ENCODE measurements around the gene GRM4.

GRM4 gene

DNA sequence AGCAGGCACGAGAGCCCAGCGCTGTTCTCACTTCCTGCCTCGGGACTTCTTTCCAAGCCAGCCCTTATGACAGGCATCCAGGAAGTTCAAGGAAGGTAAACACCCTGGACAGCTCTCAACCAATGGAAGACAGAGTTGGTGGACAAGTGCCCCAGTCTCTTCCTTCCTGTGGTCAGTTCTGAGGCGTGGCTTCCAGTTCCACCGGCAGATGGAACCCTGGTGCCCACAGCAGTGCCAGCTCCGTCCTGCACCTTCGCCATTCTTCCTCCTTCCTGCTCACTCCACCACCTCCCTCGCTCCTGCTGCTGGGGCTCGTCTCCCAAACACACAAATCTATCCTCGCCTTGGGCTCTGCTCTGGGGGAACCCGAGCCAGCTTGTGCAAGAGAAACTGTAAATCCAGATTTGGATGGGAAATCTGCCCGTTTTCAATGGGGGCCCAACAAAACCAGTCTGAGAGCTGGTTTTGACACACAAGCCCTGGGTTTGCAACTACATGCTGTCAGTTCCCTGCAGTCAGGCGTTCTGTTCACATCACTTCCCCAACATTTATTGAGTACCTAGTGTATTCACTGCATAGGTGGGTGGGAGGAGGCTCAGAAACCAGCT, 162.7 kb downstream of the GRM4 start:
- Histone ChIP-seq H3K9ac (ENCODE audit: low read length) (no peak overlapping the region), H3K27ac (ENCODE audit: low read depth, low read length) (no peak overlapping the region), H3K4me3 (ENCODE audit: low read depth in 1 of 2, low read length in 2 of 2) (no peak overlapping the region)

DNA sequence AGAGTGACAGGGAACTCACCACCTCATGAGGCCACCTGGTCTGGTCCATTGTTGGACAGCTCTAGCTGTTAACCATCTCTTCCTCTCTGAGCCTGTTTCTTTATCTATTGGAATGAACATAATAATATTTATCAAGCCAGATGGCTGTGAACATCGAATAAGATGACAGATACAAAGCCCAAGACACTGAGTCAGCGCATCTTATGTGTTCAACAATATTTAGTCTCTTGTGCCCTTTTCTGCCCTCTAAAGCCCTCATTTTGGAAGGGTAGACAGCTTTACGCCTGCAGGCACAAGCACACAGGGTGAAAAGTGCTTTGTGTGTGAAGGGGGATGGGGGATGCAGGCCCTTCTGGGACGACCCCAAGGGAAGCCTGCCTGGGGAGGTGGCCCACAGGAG, 164.0 kb downstream of the GRM4 start:
- H3K9me3 ChIP-seq (ENCODE audit: low read length): no peaks in the 10 kb centered on the region
- H3K4me3 ChIP-seq (ENCODE audit: low read depth in 1 of 2, low read length in 2 of 2): no peak overlapping the region
- no peaks in the 10 kb centered on the region for H3K4me1 ChIP-seq (ENCODE audit: insufficient read depth, low read length)
- no peak overlapping the region for H3K27ac ChIP-seq (ENCODE audit: low read depth, low read length)
- H3K9ac ChIP-seq (ENCODE audit: low read length): no peak overlapping the region
- no peaks in the 10 kb centered on the region for H3K27me3 ChIP-seq (ENCODE audit: control insufficient read depth in 1 of 2, insufficient read depth in 2 of 2, low read length in 2 of 2)
- H3K36me3 ChIP-seq (ENCODE audit: insufficient read depth, low read length): no peaks in the 10 kb centered on the region

More for the DNA sequence above, 162.7 kb downstream of the GRM4 start:
- Histone ChIP-seq H3K4me1 (ENCODE audit: insufficient read depth, low read length) (no peaks in the 10 kb centered on the region), H3K36me3 (ENCODE audit: insufficient read depth, low read length) (no peaks in the 10 kb centered on the region), H3K9me3 (ENCODE audit: low read length) (no peaks in the 10 kb centered on the region), H3K27me3 (ENCODE audit: control insufficient read depth in 1 of 2, insufficient read depth in 2 of 2, low read length in 2 of 2) (no peaks in the 10 kb centered on the region)

DNA sequence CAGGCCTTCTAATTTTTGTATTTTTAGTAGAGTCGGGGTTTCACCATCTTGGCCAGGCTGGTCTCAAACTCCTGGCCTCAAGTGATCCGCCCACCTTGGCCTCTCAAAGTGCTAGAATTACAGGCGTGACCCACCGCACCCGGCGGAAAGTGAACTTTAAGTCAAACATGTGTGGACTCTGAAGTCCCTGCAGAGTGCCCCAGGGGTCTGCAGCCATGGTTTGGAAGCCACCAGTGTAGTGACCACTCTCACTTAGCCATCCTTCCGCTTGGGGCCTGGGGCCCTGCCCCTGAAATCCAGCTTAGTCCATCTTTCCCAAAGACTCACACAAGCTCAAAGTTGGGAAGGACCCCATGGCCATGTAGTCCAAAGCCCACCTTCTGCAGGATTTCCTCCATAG, 164.5 kb downstream of the GRM4 start:
- Histone ChIP-seq H3K36me3 (ENCODE audit: insufficient read depth, low read length) (no peaks in the 10 kb centered on the region), H3K4me3 (ENCODE audit: low read depth in 1 of 2, low read length in 2 of 2) (no peak overlapping the region), H3K27me3 (ENCODE audit: control insufficient read depth in 1 of 2, insufficient read depth in 2 of 2, low read length in 2 of 2) (peaks cover 0 to 3% of the 10 kb centered on the region in 2 donors), H3K9me3 (ENCODE audit: low read length) (no peaks in the 10 kb centered on the region), H3K9ac (ENCODE audit: low read length) (no peak overlapping the region), H3K4me1 (ENCODE audit: insufficient read depth, low read length) (no peaks in the 10 kb centered on the region), H3K27ac (ENCODE audit: low read depth, low read length) (no peak overlapping the region)

DNA sequence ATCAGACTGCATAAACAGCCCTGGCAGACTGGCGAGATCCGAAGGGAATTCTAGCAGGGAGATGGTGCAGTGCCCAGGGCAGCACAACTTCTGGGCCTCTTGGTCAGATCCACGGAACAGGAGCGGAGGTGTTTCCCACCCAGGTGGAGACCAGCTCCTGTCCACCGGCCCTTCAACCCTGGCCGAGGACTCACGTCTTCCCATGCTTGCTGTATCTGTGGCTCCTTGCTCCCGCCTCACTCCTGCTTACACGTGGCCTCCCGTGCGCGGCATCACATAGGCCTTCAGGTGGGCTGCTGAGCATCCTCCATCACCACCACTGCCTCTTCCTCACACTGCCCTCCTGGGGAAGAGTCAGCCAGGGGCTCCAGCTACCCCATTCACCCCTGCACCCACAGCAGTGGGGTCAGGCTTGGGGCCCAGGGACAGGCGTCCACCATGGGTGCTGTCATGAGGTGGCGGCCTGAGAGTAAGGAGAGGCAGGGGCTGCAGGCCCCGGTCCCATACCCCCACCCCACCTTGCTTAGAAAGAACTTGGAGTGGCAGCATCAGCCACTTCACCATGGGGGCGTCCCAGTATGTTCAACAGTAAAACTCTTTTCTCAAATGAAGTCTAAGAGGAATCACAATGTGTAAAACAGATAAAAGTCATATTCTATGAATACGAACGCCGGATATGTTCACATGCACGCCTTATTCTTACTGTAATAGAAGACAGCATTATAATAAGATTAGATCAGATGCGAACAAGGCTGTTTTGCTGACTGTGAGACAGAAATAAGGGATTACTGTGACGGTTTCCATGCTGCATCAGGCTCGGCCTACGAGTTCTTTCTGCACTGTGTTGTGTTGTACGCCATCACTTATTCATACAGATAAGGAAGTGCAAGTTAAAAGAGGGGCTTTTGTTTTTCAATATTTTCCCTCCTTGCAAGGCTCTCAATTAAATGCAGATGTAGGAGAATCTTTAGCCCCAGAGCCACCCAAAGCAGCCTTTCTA, 165.4 kb downstream of the GRM4 start:
- no peaks in the 10 kb centered on the region for H3K36me3 ChIP-seq (ENCODE audit: insufficient read depth, low read length)
- H3K9me3 ChIP-seq (ENCODE audit: low read length): no peaks in the 10 kb centered on the region
- peaks cover 0 to 13% of the 10 kb centered on the region in 2 donors for H3K27me3 ChIP-seq (ENCODE audit: control insufficient read depth in 1 of 2, insufficient read depth in 2 of 2, low read length in 2 of 2)
- no peak overlapping the region for H3K9ac ChIP-seq (ENCODE audit: low read length)
- H3K4me1 ChIP-seq (ENCODE audit: insufficient read depth, low read length): no peaks in the 10 kb centered on the region
- H3K4me3 ChIP-seq (ENCODE audit: low read depth in 1 of 2, low read length in 2 of 2): no peak overlapping the region
- H3K27ac ChIP-seq (ENCODE audit: low read depth, low read length): no peak overlapping the region

DNA sequence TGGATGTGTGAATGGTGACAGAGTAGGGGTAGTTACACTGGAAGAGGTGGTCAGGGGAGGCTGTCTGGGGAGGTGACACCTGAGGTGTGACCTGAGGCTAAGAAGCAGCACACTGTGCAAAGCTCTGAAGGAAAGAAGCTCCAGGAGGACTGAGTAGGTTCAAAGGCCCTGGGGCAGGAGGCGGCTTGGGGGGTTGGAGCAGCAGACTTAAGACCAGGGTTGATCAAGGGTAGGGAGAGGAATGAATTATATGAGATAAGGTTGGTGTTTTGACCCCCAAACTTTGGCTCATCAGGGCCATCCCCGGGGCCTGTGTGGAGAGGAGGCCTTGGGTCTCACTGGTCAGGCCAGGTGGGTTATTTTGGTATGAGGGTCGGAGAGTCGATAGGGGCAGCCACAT, 166.1 kb downstream of the GRM4 start:
- Histone ChIP-seq H3K4me1 (ENCODE audit: insufficient read depth, low read length) (no peaks in the 10 kb centered on the region), H3K27me3 (ENCODE audit: control insufficient read depth in 1 of 2, insufficient read depth in 2 of 2, low read length in 2 of 2) (peaks cover 0 to 13% of the 10 kb centered on the region in 2 donors), H3K4me3 (ENCODE audit: low read depth in 1 of 2, low read length in 2 of 2) (no peak overlapping the region), H3K9ac (ENCODE audit: low read length) (no peak overlapping the region), H3K36me3 (ENCODE audit: insufficient read depth, low read length) (no peaks in the 10 kb centered on the region), H3K27ac (ENCODE audit: low read depth, low read length) (no peak overlapping the region), H3K9me3 (ENCODE audit: low read length) (no peaks in the 10 kb centered on the region)

DNA sequence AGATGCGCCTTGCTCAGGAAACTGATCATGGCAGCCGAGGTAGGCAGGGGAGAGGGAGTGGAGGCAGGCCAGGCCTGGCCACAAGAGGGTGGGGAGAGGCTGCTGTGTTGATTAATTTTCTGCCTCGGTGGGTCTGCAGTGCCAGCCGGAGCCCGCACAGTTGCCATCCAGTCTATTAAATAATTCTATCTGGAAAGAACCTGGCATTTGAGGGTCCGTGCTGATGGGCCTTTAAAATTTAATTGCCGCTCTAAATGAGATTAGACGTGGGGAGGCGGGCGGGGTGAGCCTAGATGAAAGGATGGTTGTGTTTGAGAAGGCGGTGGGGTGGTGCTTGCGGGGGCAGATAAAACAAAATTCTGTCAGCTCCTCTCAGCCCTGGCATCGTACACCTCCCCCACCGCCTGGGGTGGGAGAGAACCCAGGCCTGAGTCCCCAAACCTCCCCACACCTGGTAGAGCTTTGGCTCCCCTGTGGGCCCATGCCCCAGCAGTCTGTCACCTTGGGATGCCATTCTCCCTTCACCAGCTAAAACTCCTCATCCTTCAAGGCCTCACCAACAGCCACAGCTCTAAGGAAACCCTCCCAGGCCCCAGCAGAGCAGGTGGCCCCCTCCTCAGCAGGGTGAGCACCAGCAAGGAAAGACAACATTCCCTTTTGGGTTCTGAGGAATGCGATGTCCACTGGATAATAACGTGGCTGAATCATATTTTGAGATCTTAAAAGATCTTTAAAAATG, 167.3 kb downstream of the GRM4 start:
- H3K27me3 ChIP-seq (ENCODE audit: control insufficient read depth in 1 of 2, insufficient read depth in 2 of 2, low read length in 2 of 2): peaks cover 0 to 13% of the 10 kb centered on the region in 2 donors
- H3K4me1 ChIP-seq (ENCODE audit: insufficient read depth, low read length): no peaks in the 10 kb centered on the region
- no peaks in the 10 kb centered on the region for H3K36me3 ChIP-seq (ENCODE audit: insufficient read depth, low read length)
- H3K9me3 ChIP-seq (ENCODE audit: low read length): no peaks in the 10 kb centered on the region
- H3K9ac ChIP-seq (ENCODE audit: low read length): no peak overlapping the region
- no peak overlapping the region for H3K27ac ChIP-seq (ENCODE audit: low read depth, low read length)
- H3K4me3 ChIP-seq (ENCODE audit: low read depth in 1 of 2, low read length in 2 of 2): no peak overlapping the region

DNA sequence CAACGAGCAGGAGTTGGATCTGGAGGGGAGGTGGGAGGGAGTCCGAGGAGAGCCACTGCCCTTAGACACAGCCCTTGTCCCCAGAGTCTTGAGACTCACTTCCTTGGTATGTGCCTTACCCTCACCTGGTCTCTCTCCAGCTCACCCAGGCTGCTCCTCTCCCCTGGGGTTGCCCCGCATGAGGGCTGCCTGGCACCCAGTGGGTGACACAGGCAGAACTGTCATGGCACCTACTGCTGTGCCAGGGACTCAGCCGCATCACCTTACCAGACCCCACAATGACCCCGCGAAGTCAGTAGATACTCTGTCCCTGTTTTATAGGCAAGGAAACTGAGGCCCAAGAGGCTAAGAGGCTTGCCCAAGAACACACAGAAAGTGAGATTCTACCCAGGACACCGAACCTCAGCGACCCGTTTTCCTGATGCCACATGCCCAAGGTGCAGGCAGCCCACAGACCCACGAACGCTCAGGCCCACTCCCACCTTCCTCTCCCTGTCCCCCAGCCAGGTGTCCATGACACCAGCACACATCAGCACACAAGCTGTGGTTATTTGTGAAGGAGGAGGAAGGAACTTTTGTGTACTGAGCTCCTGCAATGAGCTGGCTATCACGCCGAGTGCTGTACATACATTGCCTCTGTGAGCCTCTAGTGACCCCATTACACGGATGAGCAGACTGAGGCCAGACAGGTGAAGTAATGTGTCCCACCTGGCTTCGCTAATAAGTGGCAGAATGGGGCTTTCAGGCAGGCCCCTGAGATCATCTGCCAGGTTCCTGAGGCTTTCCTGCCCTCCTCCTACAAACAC, 168.1 kb downstream of the GRM4 start:
- peaks cover 0 to 13% of the 10 kb centered on the region in 2 donors for H3K27me3 ChIP-seq (ENCODE audit: control insufficient read depth in 1 of 2, insufficient read depth in 2 of 2, low read length in 2 of 2)
- H3K4me1 ChIP-seq (ENCODE audit: insufficient read depth, low read length): no peaks in the 10 kb centered on the region
- H3K9ac ChIP-seq (ENCODE audit: low read length): no peak overlapping the region
- no peak overlapping the region for H3K27ac ChIP-seq (ENCODE audit: low read depth, low read length)
- no peaks in the 10 kb centered on the region for H3K36me3 ChIP-seq (ENCODE audit: insufficient read depth, low read length)
- H3K9me3 ChIP-seq (ENCODE audit: low read length): no peaks in the 10 kb centered on the region
- no peak overlapping the region for H3K4me3 ChIP-seq (ENCODE audit: low read depth in 1 of 2, low read length in 2 of 2)

DNA sequence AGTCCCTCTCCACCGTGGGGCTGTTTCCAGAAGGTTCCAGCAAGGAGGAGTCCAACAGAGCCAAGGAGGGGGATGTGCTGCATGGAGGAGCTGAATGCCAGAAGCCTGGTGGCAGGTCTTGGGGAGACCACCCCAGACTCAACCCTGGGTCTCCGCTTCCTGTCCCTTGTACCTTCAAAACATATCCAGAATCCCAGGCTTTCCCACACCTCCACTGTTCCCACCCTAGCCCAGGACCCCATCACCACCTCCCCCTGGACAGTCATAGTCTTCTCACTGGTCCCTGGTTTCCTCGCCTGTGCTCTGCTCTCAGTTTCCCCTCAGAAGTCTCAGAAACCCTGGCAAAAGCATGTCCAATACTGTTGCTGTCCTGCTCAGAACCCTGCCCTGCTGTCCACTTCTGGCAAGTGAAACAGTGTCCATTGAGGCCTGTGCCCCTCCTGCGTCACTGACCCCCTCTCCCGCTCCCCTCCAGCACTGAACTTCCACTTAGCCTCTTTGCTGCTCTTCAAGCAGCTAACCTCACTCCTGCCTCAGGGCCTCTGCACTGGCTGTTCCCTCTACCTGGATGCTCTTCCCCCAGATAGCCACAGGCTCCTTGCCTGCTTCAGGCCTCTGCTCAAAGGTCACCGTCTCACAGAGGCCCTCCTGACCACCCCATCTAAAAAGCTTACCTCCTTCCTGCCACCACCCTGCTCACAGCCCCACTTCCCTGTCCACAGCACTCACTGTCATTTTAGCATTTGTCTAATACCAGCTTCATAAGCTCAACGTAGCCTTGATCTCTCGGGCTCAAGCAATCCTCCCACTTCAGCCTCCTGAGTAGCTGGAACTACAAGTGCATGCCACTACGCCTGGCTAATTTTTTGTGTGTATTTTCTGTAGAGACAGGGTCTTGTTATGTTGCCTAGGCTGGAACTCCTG, 169.2 kb downstream of the GRM4 start:
- Histone ChIP-seq H3K9me3 (ENCODE audit: low read length) (no peaks in the 10 kb centered on the region), H3K27ac (ENCODE audit: low read depth, low read length) (no peak overlapping the region), H3K36me3 (ENCODE audit: insufficient read depth, low read length) (no peaks in the 10 kb centered on the region), H3K27me3 (ENCODE audit: control insufficient read depth in 1 of 2, insufficient read depth in 2 of 2, low read length in 2 of 2) (peaks cover 0 to 13% of the 10 kb centered on the region in 2 donors), H3K4me1 (ENCODE audit: insufficient read depth, low read length) (no peaks in the 10 kb centered on the region), H3K4me3 (ENCODE audit: low read depth in 1 of 2, low read length in 2 of 2) (no peak overlapping the region), H3K9ac (ENCODE audit: low read length) (no peak overlapping the region)

DNA sequence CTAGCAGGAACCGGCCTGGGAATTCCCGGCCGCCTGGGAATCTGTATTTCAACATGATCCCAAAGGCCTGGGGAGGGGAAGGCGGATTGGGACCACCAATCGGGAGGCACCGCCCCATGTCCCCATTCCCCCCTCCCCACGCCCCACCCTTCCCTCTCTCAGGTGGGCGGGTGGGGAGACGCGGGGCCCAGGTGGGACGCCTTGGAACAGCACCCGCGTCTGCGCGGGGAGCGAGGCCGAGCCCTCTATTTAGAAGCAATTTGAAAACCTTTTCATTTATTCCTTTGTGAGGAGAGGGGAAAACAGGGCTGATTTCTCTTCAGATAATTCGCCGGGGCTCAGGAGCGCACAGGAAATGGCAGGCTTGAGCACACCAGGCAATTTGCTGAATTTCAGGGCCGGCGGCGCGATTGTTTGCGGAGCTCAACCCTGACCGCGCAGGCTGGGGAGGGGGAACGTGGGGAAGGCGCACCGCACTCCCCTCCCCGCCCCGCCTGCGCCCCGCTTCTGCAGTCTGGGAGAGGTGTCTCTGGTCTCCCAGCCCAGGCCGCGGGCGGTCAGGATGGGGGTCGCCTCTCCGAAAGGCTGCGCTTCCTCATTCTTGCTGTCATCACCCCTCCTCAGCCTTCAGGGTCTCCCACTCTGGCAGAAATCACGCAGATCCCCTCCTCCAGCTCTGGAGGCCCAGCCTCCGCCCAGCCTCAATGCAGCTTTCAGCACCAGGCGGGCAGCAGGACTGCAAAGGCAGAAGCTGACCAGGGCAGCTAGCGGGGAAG, 170.0 kb downstream of the GRM4 start:
- H3K4me1 ChIP-seq (ENCODE audit: insufficient read depth, low read length): no peaks in the 10 kb centered on the region
- no peak overlapping the region for H3K27ac ChIP-seq (ENCODE audit: low read depth, low read length)
- peaks cover 0 to 13% of the 10 kb centered on the region in 2 donors for H3K27me3 ChIP-seq (ENCODE audit: control insufficient read depth in 1 of 2, insufficient read depth in 2 of 2, low read length in 2 of 2)
- no peaks in the 10 kb centered on the region for H3K9me3 ChIP-seq (ENCODE audit: low read length)
- H3K4me3 ChIP-seq (ENCODE audit: low read depth in 1 of 2, low read length in 2 of 2): no peak overlapping the region
- H3K36me3 ChIP-seq (ENCODE audit: insufficient read depth, low read length): no peaks in the 10 kb centered on the region
- no peak overlapping the region for H3K9ac ChIP-seq (ENCODE audit: low read length)

All from muscle layer of colon (tissue), 2 donors.